Tongue (tissue), 2 donors: Measurements from ENCODE around the gene PEAK1. TPM values are rescaled to one million over a fixed set of nuclear protein-coding genes. Genes with fewer than 3 reads are reported as not detected.
"Not testable (repeated sequence)": the region's sequence is repeated elsewhere in the genome, so short reads cannot be mapped to it uniquely, and the experiment has no call there.

ENCODE experiments used
- DNase-seq: peaks from one replicate; pipeline ENCODE4 v3.0.0-alpha.2; 2015
- total RNA-seq: library from RNA; depleted of rRNA; stranded (reverse); fragments of >200 nt; gene quantifications from one replicate; pipeline ENCODE4 v1.2.3, GENCODE V29; 2014

PEAK1 gene
- total RNA-seq, 1 donor from 2014 or later: 77.6 TPM

GRCh38 chr15:77425104-77425503, 5.2 kb upstream of the PEAK1 start:
- DNase-seq: no peak

- no peak for DNase-seq
These were observed 1.4 kb upstream of the PEAK1 start for GRCh38 chr15:77421370-77421700.

DNA sequence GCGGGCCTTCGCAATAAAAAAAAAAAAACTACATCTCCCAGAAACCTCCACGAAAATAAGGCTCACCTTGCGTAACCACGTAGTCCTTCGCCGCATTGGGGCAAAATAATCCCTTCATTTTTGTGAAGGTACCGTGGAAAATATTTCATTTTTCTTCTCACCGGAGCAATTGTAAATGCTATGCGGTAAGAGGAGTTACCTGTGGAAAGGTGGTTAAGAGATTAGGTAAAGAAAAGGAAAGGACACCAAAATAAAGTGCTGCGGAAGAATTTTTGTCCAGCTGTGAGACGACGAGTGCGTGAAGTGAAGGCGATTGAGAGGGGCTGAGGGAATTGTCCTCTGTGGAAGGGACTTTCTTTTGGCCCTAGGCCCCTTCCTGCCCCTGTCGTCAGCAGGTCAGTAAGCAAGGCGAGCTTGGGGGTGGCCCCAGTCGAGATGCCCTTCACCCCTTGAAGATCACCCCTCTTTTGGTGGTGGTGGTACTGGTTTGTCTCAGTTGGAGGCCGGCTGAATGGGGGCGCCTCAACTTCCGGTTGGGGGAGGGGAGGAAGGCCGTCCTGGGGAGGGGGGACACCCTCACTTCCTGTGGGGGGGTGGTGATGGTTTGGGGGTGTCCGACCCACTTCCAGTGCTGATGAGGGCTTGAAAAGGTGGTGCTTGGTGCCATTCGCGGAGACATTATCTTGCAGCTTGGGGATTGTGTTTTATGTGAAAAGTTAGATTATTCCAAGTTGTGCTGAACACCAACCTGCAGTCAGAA, 886 bp upstream of the PEAK1 start, which contains the start of gene HMG20A:
HMG20A (plus strand) TSS at position 279 of the 760 bp plus-strand sequence. CDS start 37,520 bp downstream, outside the sequence.
- DNase-seq: peak; percentile 88

DNA sequence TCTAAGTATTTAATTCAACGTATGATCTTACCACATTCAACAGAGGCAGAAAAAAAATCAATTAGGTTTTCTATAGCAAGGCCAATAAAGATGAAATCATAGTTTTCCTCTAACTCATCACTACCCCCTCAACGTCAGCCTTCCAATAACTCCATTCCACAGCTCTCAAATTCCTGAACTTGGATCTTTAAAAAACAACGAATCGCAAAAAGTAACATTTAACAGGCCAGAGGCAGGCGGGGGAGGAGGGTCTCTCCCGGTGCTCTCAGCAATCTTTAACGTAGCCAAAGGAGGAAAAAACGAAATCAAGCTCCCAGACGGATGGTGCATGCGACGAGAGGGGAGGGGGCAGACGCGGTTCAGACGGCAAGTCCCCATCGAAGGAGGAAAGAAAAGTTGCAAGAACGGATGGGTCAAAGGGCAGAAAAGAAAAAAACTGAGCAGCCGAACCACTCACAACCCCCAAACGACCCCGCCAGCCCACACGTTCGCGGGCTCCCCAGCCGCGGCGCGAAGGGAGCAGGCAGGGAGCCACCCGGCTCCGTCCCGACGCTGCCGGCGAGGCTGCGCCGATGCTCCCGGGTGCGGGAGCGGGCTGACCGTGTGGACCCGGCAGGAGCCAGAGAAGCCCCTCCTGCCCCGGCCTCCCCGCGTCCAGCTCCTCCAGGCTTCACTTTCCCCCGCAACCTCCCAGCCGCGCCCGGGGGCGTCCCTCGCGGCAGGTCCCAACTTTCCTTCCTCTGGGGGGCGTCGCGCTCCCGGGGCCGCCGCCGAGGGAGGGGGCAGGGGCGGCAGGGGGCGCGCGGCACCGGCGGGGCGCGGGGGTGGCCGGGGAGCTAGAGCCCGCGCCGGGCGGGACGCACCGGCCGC, 703 bp downstream of the PEAK1 start:
- peak; percentile 66 for DNase-seq

DNA sequence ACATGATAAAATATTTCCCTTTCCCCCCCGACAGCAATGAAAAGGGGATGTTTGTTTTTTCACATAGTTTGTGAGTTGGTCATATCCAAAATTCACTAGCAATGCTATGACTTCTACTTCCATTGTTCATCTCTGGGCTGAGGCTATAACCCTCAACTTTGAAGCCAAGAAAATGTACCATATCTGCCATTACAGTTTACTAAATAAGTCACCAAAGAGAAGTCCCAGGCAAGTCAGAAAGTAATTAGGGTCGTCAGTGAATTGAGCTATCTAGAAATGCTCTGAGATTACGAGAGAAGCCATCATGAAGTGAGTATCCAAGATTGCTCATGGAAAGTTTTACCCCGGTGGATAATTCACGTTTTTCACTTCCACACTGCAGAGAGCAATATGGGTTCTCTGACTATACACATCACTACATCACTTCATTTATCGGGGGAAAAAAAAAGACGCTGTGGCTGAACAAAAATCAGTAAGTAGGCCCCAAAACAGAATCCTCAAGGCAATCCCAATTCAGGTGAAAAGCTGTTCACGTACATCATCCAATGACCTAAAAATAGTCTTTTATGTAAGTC, 1.4 kb downstream of the PEAK1 start:
- DNase-seq: no peak

DNA sequence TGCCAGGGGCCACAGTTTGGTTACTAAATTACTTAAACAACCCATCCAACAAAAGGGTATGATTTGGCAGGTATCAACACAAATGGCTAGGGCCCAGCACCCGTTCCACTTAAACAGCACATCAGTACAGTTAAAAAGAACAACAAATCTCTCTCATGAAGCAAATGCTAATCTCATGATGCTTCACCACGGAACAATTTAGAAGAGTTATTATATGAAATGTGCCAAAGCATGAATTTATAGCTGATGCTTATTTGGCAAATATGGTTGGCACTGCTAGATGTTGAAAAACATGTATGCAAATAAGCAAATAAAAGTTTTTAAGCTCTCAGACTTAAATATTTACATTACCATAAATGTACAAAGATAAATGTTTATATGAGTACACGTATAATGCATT, 2.3 kb downstream of the PEAK1 start:
- DNase-seq: no peak

- DNase-seq: no peak
These were observed 3.0 kb downstream of the PEAK1 start for GRCh38 chr15:77416954-77417353.

DNA sequence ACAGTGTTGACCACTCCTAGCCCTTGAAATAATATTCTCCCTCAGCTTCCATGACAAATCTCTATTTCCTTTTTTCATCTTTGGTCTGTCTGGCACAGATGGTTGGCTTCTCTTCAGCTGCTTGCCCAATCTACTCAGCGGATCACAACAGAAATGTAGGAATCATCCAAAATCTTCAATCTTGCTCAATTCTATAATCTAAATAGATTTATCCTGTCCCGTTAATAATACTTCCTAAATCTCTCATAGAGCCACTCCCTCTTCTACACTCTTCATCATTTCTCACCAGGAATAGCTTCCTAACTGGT, 3.8 kb downstream of the PEAK1 start:
- DNase-seq: peak; percentile 34

GRCh38 chr15:77415450-77416147, 4.3 kb downstream of the PEAK1 start:
- no peak for DNase-seq

DNA sequence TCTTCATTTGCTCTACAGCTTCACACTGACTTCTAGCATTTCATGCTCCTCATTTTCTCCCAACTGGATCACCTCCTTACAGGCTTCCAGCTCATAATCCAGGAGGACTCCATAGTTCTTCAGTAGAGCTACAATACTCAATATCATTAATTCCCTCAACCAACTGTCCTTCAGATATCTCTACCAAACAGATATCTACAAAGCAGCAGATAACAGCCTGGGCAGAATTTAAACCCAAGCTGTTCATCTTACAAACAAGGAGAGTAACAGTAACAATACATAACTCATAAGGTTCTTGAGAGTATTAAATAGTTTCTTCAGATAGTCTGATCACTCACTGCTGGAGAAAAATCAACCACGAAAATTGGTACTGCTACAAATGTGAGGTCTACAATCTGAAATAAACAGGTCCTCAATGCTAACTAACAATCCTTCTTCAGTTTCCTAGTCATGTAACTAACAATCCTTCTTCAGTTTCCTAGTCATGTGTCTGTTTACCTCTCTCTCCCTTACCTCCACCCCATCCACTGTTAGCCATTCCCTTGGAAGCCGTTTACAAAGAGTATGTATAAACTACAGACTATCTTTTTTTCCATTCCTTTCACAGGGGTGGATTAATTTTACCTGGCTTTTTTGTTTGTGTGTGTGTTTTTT, 5.0 kb downstream of the PEAK1 start:
- DNase-seq: no peak

- no peak for DNase-seq
These were observed 6.1 kb downstream of the PEAK1 start for GRCh38 chr15:77413699-77414349.

DNA sequence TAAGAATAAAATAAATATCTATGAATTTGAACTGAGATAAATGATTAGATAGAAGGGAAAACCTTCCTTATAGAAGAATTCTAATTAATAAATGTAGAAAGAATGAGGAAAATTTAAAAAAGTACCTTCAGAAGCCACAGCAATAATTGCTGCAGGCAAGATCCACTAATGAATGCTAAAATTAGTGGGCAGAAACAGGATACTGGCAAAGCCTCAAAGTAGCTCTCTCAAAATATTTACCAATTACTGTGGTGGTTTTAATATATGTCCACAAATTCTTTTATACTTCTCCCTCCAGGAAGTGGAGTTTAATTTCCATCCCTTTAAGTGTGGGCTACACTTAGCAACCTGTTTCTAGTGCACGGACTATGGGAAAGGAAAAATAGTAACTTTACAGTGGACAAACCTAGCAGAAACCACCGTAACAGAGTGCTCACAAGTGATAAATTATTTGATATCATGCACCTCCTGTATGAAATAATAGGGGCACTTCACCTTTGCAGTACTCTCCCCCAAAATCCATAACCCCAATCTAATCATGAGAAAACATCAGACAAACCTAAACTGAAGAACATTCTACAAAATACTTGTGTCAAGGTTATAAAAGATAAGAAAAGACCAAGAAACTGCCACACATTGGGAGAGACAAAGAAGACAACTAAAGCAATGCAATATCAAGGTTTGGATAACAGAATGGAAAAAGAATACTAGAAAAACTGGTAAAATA, 6.8 kb downstream of the PEAK1 start:
- no peak for DNase-seq

DNA sequence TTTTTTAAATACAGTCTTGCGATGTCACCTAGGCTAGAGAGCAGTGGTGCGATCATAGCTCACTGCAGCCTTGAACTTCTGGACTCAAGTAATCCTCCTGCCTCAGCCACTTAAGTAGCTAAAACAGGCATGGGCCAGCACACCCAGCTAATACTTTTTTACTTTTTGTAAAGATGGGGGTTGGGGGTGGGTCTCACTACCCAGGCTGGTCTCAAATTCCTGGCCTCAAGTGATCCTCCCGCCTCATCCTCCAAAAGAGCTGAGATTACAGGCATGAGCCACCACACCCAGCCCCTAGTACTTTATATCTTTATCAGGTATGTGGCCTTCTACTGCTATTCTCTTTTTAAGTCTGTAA, 8.3 kb downstream of the PEAK1 start:
- DNase-seq: no peak

- no peak for DNase-seq
These were observed 8.9 kb downstream of the PEAK1 start for GRCh38 chr15:77410701-77411618.

- not testable (repeated sequence) for DNase-seq
These were observed 9.8 kb downstream of the PEAK1 start for GRCh38 chr15:77410157-77410500.

DNA sequence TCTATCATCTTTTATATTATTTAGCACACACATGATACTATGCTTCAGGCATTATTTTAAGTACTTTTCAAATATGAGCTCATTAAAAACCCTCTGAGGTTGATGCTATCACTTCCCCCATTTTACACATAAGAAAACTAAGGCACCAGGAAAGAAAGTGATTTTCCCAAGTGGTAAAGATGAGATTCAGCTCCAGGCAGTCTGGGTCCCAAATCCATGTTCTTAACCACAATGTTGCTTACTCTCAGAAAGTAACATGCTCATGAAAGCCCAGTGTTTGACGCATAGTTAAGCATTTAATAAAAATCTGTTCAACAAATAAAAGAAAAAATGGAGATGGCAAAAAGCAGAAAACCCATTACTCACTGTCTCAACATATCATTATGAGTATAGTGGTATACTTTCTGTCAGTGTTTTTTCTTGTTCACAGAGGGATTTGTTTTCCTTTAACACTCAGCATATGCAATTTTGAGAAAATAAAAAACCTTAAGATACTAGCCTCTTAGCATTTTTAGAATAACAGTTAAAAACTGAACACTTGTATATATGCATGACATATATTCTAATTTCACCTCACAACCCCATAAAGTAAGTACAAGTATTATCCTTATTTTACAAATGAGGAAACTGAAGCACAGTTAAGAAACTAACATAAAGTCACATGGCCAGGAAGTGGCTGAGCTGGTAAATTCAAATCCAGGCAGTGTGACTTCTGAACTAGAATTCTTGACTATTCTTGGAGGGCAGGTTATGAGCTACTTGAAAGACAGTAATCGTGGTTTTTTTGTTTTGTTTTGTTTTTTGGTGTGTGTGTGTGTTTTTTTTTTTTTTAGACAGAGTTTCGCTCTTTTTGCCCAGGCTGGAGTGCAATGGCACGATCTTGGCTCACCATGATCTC, 10.4 kb downstream of the PEAK1 start:
- DNase-seq: no peak

DNA sequence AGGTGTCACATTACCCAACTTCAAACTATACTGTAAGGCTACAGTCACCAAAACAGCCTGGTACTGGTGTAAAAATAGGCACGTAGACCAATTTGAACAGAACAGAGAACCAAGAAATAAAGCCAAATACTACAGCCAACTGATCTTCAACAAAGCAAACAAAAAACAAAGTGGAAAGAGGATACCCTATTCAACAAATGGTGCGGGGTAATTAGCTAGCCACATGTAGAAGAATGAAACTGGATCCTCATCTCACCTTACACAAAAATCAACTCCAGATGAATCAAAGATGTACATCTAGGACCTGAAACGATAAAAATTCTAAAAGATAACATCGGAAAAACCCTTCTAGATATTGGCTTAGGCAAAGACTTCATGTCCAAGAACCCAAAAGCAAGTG, 13.1 kb downstream of the PEAK1 start:
- DNase-seq: no peak

DNA sequence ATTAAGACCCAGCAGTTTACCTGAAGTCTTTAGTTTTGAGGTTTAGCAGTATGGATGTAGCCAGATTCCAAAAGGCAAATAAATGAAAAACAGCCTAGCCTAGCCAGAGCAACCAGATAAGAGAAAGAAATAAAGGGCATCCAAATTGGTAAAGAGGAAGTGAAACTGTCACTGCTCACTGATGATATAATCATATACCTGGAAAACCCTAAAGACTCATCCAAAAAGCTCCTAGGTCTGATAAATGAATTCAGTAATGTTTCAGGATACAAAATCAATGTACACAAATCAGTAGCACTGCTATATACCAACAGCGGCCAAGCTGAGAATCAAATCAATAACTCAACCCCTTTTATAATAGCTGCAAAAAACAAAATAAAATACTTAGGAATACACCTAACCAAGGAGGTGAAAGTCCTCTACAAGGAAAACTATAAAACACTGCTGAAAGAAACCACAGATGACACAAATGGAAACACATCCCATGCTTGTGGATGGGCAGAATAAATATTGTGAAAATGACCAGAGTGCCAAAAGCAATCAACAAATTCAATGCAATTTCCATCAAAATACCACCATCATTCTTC, 13.6 kb downstream of the PEAK1 start:
- not testable (repeated sequence) for DNase-seq
